ENCODE data around the gene OPRL1.

Gene OPRL1

DNA sequence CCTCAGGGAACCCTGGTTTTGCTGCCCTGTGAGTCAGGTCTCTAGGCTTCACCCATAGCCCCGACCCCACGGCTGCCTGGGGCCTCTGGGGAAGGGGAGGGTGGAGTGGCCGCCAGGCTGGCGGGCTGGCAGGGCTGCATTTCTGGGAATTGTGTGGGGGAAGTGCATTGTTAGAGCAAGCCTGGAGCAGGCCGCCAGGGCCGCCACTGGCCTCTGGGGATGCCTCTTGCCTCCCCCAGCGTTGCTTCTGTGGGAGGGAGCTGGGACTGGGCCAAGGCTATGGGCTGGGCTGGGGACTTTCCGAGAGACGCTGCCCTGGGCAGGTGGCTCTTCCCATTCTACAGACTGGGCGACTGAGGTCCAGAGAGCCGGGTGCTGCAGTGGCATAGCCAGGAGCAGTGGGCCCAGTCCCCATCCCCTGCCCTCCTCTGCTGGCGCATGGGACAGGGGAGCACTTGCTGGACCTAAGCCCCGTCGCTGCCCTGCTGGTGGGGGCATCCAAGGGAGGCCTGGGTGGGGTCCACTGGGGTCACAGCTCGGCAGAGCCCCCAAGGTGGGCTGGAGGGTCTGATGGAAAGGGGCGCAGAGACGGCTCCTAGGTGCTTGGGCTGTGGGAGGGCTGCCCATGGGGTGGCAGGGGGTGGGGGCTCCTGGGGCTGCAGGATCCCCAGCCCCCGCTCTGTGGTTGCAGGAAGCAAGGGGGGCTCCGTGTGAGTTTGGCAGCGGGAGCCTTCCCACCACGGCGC lies 23.8 kb upstream of the OPRL1 start:
- Histone ChIP-seq H3K27ac (ENCODE audit: insufficient read depth in 1 of 2, low read depth in 1 of 2, low read length in 2 of 2, poor library complexity in 1 of 2, severe bottlenecking in 2 of 2) (peak overlapping the region in 1 of 2 experiments; percentile 34), H3K4me1 (ENCODE audit: control extremely low read depth in 1 of 4, control insufficient read depth in 4 of 4, insufficient read depth in 4 of 4, low read length in 3 of 4) (peaks cover 2 to 72% (median 65%) of the 10 kb centered on the region in 4 experiments), H3K9me3 (ENCODE audit: control extremely low read depth in 1 of 5, control insufficient read depth in 4 of 5, insufficient read depth in 2 of 5, low read depth in 1 of 5, low read length in 4 of 5) (no peaks in the 10 kb centered on the region), H3K36me3 (ENCODE audit: control insufficient read depth in 4 of 4, insufficient read depth in 4 of 4, low read length in 3 of 4) (no peaks in the 10 kb centered on the region), H3K4me3 (ENCODE audit: control insufficient read depth in 1 of 7, extremely low read depth in 1 of 7, insufficient read depth in 4 of 7, low read depth in 2 of 7, low read length in 6 of 7) (no peak overlapping the region), H3K27me3 (replicated peaks in 2 of 5; ENCODE audit: control insufficient read depth in 4 of 5, insufficient read depth in 5 of 5, low read length in 4 of 5) (no peaks in the 10 kb centered on the region)
- ChIA-PET POLR2A (no interaction called here), CTCF (interaction anchor here (1.5 to 15.2 kb wide), 5 partner anchors 13 to 76 kb away, joined by 5 to 187 read pairs (median 12); partner anchors contain the start of genes C20orf204, PRPF6 and SAMD10)
- DNase-seq: no peak
- WGBS (ENCODE audit: insufficient coverage): 56% methylated on average over 12 of the region's 22 CpGs

DNA sequence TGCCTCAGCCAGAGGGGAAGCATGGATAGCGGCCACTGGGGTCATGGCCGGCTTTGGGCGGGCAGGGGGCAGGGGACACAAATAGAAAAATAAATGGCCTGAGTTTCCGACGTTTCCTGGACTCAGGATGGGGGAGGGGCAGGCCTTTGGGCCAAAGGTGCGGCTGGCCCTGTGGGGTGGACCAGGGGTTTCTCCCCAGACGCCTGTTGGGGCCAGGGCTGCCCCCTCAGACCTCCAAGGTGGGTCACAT lies 23.3 kb upstream of the OPRL1 start:
- DNase-seq: no peak
- H3K36me3 ChIP-seq (ENCODE audit: control insufficient read depth in 4 of 4, insufficient read depth in 4 of 4, low read length in 3 of 4): no peaks in the 10 kb centered on the region
- peaks cover 2 to 67% (median 64%) of the 10 kb centered on the region in 4 experiments for H3K4me1 ChIP-seq (ENCODE audit: control extremely low read depth in 1 of 4, control insufficient read depth in 4 of 4, insufficient read depth in 4 of 4, low read length in 3 of 4)
- H3K4me3 ChIP-seq (ENCODE audit: control insufficient read depth in 1 of 7, extremely low read depth in 1 of 7, insufficient read depth in 4 of 7, low read depth in 2 of 7, low read length in 6 of 7): no peak overlapping the region
- CTCF ChIA-PET: interaction anchor here (1.5 to 15.2 kb wide), 7 partner anchors 12 to 76 kb away, joined by 5 to 187 read pairs (median 12); partner anchors contain the start of genes C20orf204, PRPF6 and SAMD10
- H3K27ac ChIP-seq (ENCODE audit: insufficient read depth in 1 of 2, low read depth in 1 of 2, low read length in 2 of 2, poor library complexity in 1 of 2, severe bottlenecking in 2 of 2): no peak overlapping the region
- 43% methylated on average over 6 of the region's 7 CpGs for WGBS (ENCODE audit: insufficient coverage)
- H3K27me3 ChIP-seq (replicated peaks in 2 of 5; ENCODE audit: control insufficient read depth in 4 of 5, insufficient read depth in 5 of 5, low read length in 4 of 5): no peaks in the 10 kb centered on the region
- no peaks in the 10 kb centered on the region for H3K9me3 ChIP-seq (ENCODE audit: control extremely low read depth in 1 of 5, control insufficient read depth in 4 of 5, insufficient read depth in 2 of 5, low read depth in 1 of 5, low read length in 4 of 5)
- POLR2A ChIA-PET: no interaction called here

DNA sequence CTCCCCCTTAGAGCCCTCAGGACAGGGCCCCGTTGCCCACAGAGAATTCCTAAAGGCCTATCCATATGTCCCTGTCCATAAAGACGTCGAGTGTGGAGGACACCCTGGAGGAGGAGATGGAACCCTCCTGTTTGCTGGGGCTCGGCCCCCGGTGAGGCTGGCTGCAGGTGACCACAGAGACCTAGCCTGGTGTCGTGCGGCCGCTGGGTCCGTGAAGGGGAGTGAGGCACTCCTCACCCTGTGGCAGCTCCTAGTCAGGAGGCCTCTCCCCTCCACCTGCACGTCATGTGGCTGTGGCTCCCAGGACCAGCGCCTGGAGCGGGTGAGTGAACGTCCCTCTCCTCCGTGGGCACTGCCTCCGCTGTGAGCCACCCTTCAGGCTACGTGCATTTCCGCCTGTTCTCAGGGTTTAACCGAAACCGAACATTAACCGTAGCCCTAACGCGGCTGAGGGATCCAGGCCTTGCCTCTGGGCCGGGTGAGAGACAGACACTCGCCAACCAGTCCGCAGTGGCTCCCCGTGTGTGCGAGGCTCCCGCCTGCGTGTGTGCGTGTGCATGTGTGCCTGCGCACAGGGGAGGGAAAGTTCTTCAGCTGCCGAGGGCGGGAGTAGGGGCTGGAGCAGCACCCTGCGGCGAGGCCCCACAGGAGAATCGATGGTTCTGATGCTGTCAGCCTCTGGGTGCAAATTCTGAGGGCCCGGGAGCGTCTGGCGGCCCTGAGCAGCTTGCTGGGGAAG lies 22.8 kb upstream of the OPRL1 start:
- 57% methylated on average over 33 of the region's 39 CpGs for WGBS (ENCODE audit: insufficient coverage)
- H3K27ac ChIP-seq (ENCODE audit: insufficient read depth in 1 of 2, low read depth in 1 of 2, low read length in 2 of 2, poor library complexity in 1 of 2, severe bottlenecking in 2 of 2): no peak overlapping the region
- POLR2A ChIA-PET: no interaction called here
- no peaks in the 10 kb centered on the region for H3K9me3 ChIP-seq (ENCODE audit: control extremely low read depth in 1 of 5, control insufficient read depth in 4 of 5, insufficient read depth in 2 of 5, low read depth in 1 of 5, low read length in 4 of 5)
- no peaks in the 10 kb centered on the region for H3K36me3 ChIP-seq (ENCODE audit: control insufficient read depth in 4 of 4, insufficient read depth in 4 of 4, low read length in 3 of 4)
- H3K27me3 ChIP-seq (replicated peaks in 2 of 5; ENCODE audit: control insufficient read depth in 4 of 5, insufficient read depth in 5 of 5, low read length in 4 of 5): no peaks in the 10 kb centered on the region
- peaks cover 2 to 64% (median 61%) of the 10 kb centered on the region in 4 experiments for H3K4me1 ChIP-seq (ENCODE audit: control extremely low read depth in 1 of 4, control insufficient read depth in 4 of 4, insufficient read depth in 4 of 4, low read length in 3 of 4)
- peak overlapping the region in 3 of 7 experiments; percentile 33 to 61 (median 36) for H3K4me3 ChIP-seq (ENCODE audit: control insufficient read depth in 1 of 7, extremely low read depth in 1 of 7, insufficient read depth in 4 of 7, low read depth in 2 of 7, low read length in 6 of 7)
- CTCF ChIA-PET: interaction anchor here (0.5 to 15.2 kb wide), 13 partner anchors 12 to 175 kb away, joined by 3 to 187 read pairs (median 5); partner anchors contain the start of genes C20orf204, PRPF6, RGS19 and SAMD10
- DNase-seq: peak in 2 of 3 donors; percentile 48 to 54

DNA sequence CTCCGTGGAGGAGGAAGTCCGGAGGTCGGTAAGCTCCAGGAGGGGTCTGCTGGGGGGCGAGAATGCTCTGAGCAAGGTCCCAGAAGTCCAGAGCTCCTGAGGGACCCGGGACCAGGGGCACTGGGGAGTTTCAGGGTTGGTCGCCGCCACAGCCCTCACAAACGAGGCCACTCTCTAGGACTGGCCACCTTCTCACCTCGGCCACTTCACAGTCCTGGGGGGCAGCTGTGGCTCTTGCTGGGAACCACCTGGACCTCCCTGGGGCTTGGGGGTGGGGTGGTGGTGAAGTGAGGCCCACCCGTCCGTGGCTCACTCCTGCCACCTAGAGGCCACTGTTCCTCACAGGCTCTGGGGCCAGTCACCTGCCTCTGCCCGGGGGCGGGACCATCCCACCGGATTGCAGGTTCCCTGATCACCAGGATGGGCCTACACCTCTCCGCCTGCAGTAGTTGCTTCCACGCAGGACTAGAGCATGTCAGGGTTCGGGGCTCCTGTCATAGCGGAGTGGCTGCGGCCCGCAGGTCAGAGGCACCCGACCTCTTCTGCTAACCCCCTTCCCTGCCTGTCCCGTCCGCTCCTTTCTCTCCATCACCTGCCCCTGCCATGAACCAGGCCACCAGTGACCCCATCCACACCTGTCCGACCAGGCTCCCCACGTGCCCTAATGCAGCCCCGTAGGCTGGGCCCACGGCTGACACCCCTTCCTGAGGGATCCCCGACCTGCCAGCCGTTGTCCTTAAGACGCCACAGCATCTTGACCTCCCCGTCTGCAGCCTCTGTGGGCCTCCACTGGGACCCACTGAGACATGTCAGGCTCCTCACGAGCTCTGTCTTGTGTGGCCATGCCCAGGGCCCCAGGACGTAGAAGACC lies 22.0 kb upstream of the OPRL1 start:
- Histone ChIP-seq H3K27me3 (replicated peaks in 2 of 5; ENCODE audit: control insufficient read depth in 4 of 5, insufficient read depth in 5 of 5, low read length in 4 of 5) (no peaks in the 10 kb centered on the region), H3K4me1 (ENCODE audit: control extremely low read depth in 1 of 4, control insufficient read depth in 4 of 4, insufficient read depth in 4 of 4, low read length in 3 of 4) (peaks cover 2 to 64% (median 62%) of the 10 kb centered on the region in 4 experiments), H3K9me3 (ENCODE audit: control extremely low read depth in 1 of 5, control insufficient read depth in 4 of 5, insufficient read depth in 2 of 5, low read depth in 1 of 5, low read length in 4 of 5) (no peaks in the 10 kb centered on the region), H3K4me3 (ENCODE audit: control insufficient read depth in 1 of 7, extremely low read depth in 1 of 7, insufficient read depth in 4 of 7, low read depth in 2 of 7, low read length in 6 of 7) (peak overlapping the region in 3 of 7 experiments; percentile 33 to 61 (median 36)), H3K36me3 (ENCODE audit: control insufficient read depth in 4 of 4, insufficient read depth in 4 of 4, low read length in 3 of 4) (no peaks in the 10 kb centered on the region), H3K27ac (ENCODE audit: insufficient read depth in 1 of 2, low read depth in 1 of 2, low read length in 2 of 2, poor library complexity in 1 of 2, severe bottlenecking in 2 of 2) (no peak overlapping the region)
- ChIA-PET POLR2A (no interaction called here), CTCF (interaction anchor here (0.6 to 15.2 kb wide), 13 partner anchors 11 to 176 kb away, joined by 3 to 187 read pairs (median 5); partner anchors contain the start of genes C20orf204, PRPF6, RGS19 and SAMD10)
- peak; percentile 58 to 74 (median 66) for DNase-seq
- whole genome bisulfite sequencing (ENCODE audit: insufficient coverage): 37% methylated on average over 27 of the region's 33 CpGs

DNA sequence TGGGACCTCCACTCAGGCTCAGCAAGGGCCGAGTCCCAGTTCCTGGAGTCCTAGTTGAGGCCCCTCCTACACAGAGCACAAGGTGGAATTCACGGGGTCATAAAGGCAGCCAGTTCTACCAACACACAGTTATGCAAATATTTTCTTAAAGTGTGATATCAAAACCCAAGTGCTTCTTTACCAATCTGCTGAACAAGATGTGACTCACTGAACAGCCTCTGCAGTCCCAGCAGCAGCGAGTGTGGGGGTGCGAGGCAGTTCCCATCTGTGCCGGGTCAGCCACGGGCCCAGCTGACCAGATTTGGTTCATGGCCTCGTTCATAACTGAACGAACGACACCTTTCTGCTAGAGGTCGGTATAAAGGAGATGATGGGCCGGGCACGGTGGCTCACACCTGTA lies 21.3 kb upstream of the OPRL1 start:
- POLR2A ChIA-PET: no interaction called here
- Histone ChIP-seq H3K27ac (ENCODE audit: insufficient read depth in 1 of 2, low read depth in 1 of 2, low read length in 2 of 2, poor library complexity in 1 of 2, severe bottlenecking in 2 of 2) (no peak overlapping the region), H3K27me3 (replicated peaks in 2 of 5; ENCODE audit: control insufficient read depth in 4 of 5, insufficient read depth in 5 of 5, low read length in 4 of 5) (no peaks in the 10 kb centered on the region), H3K4me3 (ENCODE audit: control insufficient read depth in 1 of 7, extremely low read depth in 1 of 7, insufficient read depth in 4 of 7, low read depth in 2 of 7, low read length in 6 of 7) (no peak overlapping the region), H3K9me3 (ENCODE audit: control extremely low read depth in 1 of 5, control insufficient read depth in 4 of 5, insufficient read depth in 2 of 5, low read depth in 1 of 5, low read length in 4 of 5) (no peaks in the 10 kb centered on the region), H3K4me1 (ENCODE audit: control extremely low read depth in 1 of 4, control insufficient read depth in 4 of 4, insufficient read depth in 4 of 4, low read length in 3 of 4) (peaks cover 2 to 61% (median 59%) of the 10 kb centered on the region in 4 experiments), H3K36me3 (ENCODE audit: control insufficient read depth in 4 of 4, insufficient read depth in 4 of 4, low read length in 3 of 4) (no peaks in the 10 kb centered on the region)
- CTCF ChIA-PET: interaction anchor here (1.1 to 15.2 kb wide), 8 partner anchors 12 to 125 kb away, joined by 4 to 187 read pairs (median 8); partner anchors contain the start of genes C20orf204, PRPF6 and SAMD10
- 94% methylated on average over 10 of the region's 12 CpGs for WGBS (ENCODE audit: insufficient coverage)
- DNase-seq: no peak

DNA sequence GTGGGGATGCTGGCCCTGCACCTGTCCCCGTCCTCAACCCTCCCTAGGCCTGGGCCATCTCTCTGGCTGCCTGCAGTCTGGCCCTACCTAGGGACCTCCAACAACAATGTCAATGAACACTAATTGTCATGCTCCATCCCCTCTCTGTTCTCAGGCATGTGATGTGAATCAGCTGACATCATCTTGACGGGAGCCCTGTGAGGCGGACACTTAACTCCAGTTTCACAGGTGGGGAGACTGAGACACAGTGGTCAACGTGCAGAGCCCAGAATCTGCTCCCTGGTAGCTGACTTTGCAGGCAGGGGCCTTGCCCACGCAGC lies 17.6 kb upstream of the OPRL1 start:
- Histone ChIP-seq H3K9me3 (ENCODE audit: control extremely low read depth in 1 of 5, control insufficient read depth in 4 of 5, insufficient read depth in 2 of 5, low read depth in 1 of 5, low read length in 4 of 5) (no peaks in the 10 kb centered on the region), H3K4me1 (ENCODE audit: control extremely low read depth in 1 of 4, control insufficient read depth in 4 of 4, insufficient read depth in 4 of 4, low read length in 3 of 4) (peaks cover 2 to 61% (median 56%) of the 10 kb centered on the region in 4 experiments), H3K27me3 (replicated peaks in 2 of 5; ENCODE audit: control insufficient read depth in 4 of 5, insufficient read depth in 5 of 5, low read length in 4 of 5) (no peaks in the 10 kb centered on the region), H3K4me3 (ENCODE audit: control insufficient read depth in 1 of 7, extremely low read depth in 1 of 7, insufficient read depth in 4 of 7, low read depth in 2 of 7, low read length in 6 of 7) (peak overlapping the region in 4 of 7 experiments; percentile 76 to 83 (median 80)), H3K36me3 (ENCODE audit: control insufficient read depth in 4 of 4, insufficient read depth in 4 of 4, low read length in 3 of 4) (no peaks in the 10 kb centered on the region), H3K27ac (ENCODE audit: insufficient read depth in 1 of 2, low read depth in 1 of 2, low read length in 2 of 2, poor library complexity in 1 of 2, severe bottlenecking in 2 of 2) (peak overlapping the region; percentile 33 to 83)
- WGBS (ENCODE audit: insufficient coverage): 63% methylated on average over 5 of the region's 5 CpGs
- no peak for DNase-seq
- CTCF ChIA-PET: interaction anchor here (0.9 to 15.2 kb wide), 8 partner anchors 8 to 82 kb away, joined by 3 to 187 read pairs (median 6); partner anchors contain the start of genes C20orf204 and LKAAEAR1
- POLR2A ChIA-PET: interaction anchor here (0.7 to 1.6 kb wide), 5 partner anchors 8 to 24 kb away, joined by 3 to 6 read pairs (median 3); partner anchors contain the start of genes OPRL1 and RGS19

Data from common myeloid progenitor, CD34-positive (primary cell).